GM18861 (cell line): ENCODE data around the gene SLC38A1.
"Not testable (repeated sequence)": the region's sequence is repeated elsewhere in the genome, so short reads cannot be mapped to it uniquely, and the experiment has no call there.

Experiments
- ATAC-seq: cut with Tn5 transposase; IDR thresholded peaks from one replicate; pipeline ENCODE4 v1.9.1; 2021; ENCODE audit not compliant: unreplicated experiment

The SLC38A1 gene

DNA sequence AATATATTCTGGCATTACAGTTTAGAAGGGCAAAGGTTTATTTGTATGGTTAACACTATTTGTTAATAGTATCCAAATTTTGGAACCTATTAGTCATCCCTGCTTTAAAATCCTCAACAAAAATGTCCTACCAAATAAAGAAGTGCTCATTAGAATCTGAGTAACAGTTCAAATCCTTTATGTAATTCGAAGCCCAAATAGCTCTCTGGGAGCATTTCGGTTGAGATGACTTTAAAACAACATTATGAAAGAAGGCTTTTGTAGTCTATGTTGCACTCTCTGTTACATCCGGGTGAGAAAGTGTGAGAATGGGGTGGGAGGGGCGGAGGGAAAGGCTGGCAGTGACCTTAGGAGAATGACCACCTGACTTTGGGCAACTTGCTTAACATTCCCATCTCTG, 59.7 kb downstream of the SLC38A1 start:
- no peak for ATAC-seq

DNA sequence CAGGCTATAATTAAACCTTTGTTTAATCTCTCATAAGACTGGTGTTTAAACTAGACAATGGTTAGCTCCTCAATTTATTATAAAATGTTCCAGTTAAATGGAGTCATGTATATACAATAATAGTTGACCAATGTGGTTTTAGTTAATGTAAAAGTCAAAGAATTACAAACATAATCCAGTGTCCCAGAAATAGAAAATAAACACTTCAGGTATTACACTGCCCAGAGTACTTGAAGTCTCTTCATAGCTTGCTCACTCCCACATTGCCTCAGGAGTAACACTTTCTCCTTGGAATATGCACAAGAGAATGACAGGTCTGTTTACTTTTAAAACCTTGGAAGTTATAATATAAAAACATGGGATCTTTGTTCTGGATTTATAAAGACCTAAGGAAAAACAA, 60.5 kb downstream of the SLC38A1 start:
- ATAC-seq = no peak

DNA sequence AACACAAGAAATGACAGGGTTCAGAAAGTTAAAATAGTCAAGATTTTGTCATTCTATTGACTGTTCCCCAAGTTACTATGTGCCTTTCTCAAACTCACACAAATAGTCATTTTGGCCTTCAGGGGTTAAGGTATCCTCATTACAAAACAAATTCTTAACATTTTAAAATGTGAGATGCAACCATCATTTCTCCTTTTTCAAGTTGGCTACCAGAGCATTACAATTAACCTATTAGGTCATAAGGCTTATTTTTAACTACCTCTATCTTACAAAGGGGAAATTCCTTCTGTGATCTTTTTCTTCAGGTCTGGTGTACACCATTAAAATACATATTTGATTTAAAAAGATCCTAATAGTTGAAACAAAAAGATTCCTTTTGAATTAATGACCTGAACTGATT, 61.2 kb downstream of the SLC38A1 start:
- ATAC-seq = peak; percentile 31

DNA sequence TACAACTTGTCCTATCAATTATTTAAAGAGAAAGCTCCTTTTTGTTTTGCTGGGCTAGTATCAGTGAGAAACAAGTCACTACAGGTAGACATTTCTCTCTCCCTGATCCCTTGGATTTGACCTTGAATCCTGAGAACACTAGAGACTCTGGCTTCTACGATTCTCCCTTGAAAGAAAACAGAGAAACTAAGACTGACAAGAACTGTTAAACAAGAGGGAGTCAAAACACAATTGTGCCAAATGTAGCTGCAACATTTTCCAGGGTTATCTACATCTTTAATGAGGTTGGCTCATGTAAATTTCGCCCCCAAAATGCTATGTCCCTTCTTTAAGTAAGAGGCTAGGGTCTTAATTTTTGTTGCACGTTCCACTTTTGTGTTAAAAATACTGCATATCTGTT, 62.4 kb downstream of the SLC38A1 start:
- no peak for ATAC-seq

DNA sequence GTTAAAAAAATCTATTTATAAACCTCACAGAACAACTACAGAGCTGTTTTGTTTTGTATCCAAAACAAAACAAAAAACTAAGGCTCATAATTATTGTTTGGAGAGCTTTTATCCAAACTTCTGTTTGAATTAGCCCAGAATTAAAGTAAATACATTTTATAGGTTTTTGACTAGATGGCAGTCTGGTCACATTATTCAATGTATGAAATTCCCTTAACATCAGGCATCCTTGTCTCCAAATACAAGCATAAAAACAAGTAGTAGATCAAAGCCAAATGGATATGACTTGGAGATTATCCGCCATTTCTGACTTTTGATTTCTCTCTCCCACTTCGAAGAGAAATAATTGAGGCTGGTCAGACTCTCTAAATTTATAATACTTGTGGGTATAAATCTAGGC, 63.5 kb downstream of the SLC38A1 start:
- no peak for ATAC-seq

DNA sequence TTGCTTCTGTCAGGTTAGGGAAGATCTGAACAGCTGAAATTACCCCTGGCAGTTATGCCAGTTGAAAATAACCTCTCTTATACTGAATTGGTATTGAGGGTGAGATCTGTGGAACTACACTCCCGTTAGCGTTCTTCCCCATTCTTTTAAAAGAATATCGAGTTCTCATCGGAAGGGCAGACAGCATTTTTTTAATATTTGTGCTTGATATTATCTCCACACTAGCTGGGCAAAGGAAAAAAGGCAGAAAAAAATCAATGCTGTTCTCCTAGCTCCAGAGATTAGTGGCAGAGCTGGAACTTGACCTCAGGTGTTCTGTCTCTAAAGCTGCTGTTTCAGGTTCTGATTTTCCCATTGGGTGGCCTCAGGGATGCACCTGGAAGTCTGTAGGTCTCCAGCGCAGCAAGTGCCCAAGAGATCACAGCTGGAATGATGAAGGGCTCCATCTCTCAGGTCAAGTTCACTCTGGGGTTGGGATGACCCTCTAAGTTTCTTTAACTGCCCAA, 67.5 kb downstream of the SLC38A1 start:
- ATAC-seq = no peak

DNA sequence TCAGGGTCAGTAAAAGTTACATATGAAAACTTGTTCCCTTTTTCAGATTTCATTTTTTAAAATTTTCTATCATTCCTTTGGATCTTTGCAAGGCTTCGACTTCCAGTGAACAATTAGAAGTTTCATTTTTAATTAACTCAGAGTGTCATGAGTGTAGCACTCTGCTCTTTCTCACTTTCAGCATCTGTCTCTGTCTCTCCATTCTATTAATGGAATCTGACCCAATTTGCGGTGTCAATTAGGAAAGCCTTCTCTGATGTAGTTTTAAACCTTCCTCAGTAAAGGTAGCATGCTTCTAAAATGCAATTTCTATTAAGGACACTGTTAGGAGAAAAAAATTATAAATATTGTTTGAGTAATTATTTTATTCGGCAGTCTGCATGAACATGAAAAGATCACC, 68.3 kb downstream of the SLC38A1 start:
- ATAC-seq = no peak

DNA sequence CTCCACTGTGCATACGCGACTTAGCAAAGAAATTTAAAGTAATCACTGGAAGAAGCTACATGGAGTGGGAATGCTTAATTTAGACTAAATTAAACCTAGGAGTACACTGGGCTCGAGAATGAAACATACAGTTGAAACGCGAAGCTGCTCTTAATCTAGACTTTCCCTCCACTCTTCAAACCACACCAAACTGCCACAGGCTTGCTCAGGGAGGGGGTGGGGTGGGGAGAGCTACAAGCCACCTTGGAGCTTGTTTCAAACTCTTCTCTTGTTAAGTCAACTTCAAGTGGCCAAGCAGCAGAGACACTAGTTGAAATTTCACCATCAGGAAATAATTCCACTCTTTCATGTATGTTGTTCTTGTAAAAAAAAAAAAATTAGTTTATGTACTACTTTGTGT, 69.9 kb downstream of the SLC38A1 start:
- no peak for ATAC-seq

DNA sequence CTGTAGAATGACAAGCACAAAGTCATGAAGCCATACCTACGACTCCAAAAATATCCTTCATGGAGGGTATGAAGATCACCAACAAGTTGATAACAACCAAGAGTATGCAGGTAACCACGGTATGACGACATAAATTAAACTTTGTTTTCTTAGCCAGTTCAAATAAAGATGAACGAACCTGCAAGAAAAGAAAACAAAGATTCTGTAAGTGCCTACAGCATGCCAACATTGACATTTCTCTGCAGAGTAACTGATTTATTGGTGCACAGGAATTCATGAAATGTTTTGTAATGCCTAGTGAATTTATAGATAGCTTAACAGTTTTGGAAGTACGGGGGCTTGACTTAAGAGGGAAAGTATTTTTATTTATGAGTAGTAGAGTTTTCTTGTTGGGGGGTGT, 71.0 kb downstream of the SLC38A1 start:
- ATAC-seq = no peak

DNA sequence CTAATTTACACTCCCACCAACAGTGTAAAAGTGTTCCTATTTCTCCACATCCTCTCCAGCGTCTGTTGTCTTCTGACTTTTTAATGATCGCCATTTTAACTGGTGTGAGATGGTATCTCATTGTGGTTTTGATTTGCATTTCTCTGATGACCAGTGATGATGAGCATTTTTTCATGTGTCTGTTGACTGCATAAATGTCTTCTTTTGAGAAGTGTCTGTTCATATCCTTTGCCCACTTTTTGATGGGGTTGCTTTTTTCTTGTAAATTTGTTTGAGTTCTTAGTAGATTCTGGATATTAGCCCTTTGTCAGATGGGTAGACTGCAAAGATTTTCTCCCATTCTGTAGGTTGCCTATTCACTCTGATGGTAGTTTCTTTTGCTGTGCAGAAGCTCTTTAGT, 78.3 kb downstream of the SLC38A1 start:
- not testable (repeated sequence) for ATAC-seq

DNA sequence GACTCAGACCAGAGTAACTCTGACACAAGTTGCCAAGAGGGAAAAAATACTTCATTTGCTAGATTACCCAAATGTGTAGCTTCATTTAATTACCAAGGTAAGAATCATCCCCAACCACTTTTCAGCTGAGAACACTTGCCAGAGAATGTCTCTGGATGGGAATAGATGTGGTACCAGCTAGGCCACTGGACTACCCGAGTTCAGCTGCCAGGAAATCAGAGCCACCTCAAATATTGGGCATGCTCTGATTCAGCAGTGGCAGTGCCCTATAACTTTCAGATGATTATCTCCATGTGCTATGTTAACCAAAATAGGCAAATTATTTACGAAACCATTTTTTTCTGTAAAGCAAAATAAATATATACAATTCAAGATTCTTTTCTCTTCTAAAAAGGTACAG, 80.7 kb downstream of the SLC38A1 start:
- no peak for ATAC-seq

DNA sequence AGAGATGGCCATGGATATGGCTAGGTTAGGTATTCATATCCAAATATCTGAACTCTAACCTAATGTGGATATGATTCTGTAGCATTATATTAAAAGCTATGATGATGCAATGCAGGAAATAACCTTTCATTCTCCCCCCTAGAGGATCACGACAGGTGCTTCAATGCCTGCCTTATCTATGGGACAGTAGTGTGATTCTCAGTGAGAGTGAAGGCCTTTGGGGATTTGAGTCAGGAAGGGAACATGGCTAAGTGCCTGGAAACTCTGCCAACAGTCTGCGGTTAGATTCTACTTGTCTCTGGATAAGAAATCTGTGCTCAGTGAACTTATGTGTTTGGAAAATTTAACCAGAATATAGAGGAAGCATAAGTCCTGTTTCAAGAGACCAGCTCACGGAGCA, 81.8 kb downstream of the SLC38A1 start:
- no peak for ATAC-seq

DNA sequence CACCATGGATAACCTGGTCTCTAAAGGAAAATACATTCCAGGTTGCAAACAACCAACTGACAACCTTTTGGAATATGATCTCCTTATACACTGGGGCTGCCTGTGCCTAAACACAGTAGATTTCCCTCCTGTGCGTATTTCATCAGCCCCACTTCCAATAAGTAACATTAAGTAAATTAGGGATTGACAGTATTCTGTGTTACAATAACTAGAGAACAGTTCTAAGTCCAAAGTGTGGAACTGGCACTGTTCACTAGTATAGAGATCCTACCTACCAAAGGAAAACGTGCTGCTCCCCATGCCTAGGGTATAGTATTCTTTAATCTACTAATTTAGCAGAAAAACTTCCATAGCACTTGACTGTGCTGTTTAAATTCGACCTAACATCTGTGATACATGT, 82.8 kb downstream of the SLC38A1 start:
- ATAC-seq = no peak

DNA sequence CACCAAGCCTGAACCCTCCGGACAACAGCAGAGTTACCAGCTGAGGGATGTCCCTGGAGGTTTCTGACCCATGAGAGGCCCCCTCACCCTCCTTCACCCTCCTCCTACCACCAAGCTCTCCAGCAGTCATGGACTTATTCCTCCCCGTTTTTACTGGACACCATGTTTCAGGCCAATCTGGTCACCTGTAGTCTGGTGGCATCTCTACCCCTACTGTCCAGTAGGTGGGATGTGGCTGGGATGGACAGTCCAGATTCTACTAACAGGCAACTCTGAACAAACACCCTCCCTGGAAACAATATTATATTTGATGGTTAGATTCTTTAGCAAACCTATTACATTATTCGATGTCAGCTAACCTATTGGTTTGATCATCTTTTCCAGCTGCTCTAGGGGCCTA, 83.2 kb downstream of the SLC38A1 start:
- no peak for ATAC-seq

DNA sequence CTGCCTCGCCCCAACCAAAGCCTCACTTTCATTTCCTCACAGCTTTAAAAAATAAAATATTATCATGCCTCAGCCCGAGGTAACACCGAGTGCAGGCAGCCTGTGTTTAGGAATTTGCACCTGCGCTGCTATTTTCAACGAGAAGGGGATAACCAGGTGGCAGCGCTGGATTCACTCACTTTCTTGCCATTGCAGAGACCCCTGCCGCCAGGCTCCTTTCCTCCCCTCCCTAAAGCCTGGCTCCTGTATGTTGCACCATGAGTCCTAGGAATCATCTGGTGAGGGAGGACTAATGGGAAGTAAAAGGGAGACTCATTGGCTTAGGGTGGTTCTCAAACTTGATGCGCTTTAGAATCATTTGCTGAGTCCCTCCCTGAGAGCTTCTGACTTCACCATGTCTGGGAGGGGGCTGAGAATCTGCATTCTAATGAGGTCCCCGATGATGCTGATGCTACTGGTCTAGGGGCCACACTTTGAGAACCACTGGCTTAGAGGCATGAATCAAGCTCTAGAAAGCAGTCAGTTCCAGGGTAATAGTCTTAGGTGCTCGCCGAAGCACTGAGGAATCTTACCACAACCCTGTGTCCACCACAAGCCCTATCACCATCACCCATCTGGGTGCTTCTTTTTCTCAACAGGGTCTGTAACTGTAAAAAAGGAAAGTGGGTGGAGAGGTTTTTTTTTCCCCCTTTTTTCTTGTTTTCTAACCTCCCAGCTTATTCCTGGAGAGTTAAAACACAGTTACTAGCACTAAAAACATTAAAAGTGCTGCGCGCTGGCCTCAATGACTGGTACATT, 83.8 kb downstream of the SLC38A1 start:
- no peak for ATAC-seq

DNA sequence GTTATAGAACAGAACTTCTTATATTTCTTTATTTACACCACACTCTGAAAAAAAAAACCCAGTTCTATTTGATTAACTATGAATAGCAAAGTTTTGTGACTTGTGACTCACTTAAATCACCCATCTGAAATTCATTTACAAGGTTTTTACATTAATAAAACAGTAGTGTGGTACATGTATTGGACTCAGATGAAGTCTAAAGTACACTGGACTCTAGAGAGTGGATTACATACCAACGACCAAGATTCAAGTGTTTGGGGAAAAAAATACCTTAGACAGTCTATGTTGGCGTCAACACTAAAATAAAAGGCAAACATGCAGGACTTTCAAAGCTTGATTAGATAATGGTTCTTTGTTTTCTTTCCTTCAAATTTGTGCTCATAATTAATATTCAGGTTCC, 85.7 kb downstream of the SLC38A1 start:
- no peak for ATAC-seq

DNA sequence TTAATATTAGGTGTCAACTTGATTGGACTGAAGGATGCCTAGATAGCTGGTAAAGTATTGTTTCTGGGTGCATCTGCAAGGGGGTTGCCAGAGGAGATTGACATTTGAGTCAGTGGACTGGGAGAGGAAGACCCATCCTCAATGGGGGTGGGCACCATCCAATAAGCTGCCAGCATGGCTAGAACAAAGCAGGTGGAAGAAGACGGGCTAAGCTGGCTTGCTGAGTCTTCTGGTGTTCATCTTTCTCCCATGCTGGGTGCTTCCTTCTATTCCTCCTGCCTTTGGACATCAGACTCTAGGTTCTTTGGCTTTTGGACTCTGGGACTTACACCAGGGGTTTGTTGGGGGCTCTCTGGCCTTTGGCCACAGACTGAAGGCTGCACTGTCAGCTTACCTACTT, 87.4 kb downstream of the SLC38A1 start:
- no peak for ATAC-seq

DNA sequence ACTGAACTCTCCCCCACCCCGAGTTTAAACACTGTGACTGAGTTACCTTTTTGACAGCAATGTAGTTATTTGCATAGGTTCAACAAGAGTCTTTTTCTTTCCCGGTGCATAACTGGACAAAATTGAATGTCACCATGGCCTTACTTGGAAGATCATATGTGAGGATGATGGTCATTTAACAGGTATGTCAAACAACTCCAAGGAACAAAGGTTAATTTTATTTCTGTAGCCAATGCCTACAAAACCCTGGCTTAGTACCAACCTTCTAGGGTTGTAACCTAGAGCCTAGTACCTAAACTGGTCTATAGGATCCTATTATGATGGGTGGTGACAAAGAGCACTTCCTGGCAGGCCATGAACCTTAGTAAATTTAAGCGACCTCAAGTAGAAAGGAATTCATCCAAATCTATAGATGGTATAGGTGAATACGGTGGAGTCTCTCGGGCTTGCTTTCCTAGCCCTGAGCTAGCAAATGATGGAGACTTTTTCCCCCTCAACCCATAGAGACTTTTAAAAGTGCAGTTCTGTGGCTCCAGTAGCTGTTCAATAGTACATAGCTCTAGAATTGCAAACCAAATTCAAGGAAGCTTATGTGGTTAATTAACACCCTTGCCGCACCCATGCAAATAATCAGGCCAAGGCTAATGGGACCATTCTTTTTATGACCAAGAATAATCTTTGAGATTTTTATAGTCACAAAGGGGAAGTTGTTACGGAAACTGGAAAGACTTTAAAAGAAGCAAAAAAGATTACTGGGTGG, 89.0 kb downstream of the SLC38A1 start:
- peak; percentile 45 for ATAC-seq

DNA sequence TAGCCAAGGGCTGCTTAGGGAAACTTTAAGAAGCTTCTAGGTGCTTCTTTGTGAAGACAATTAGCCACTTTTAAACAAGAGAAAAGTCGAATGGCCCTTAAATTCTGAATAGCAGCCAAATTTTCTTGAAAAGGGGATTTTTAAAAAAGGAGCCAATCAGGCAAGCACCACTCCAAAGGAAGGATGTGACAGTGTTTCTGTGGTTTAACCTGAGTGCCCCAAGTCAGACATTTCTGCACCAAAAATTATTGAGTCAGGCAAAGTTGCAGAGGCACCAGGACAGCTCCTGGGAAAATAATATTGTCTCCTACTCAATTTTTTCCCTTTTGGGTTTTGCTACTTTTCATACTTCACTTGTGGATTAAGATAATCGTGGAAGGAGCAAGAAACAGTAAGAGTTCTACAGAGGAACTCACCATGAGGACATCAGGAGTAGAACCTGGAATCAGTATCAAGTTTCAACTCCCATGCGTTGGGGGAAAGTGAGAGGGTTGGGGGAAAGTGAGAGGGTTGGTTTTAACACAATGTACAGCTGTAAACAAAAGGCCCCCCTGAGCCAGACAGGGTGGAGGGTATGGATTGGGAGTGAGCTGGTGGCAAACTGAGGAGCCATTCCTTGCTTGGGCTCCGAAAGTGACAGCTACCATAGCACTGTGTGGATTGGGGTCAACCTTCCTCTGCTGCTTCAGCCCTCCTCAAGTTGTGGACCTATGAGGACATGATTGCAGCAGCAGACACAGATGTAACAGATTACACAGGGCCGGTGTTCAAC, 90.8 kb downstream of the SLC38A1 start:
- ATAC-seq = no peak

DNA sequence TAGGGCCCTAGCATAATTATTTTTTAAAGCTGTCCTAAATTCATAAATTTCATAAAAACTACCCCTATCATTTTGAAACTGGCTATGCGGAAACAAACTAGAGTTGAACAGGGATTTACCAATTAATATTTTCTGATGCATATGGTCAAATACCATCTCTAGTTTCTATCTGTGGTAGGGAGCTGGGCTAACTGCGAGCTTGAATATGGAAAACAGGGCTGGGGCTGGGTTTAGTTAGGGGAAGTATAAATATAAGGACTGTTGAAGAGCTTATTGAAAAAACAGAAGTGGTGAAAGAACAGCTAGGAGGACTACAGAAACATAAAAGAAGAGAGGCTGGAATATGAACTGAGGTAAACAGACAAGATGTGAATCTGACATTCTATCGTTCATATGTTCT, 91.8 kb downstream of the SLC38A1 start:
- no peak for ATAC-seq

DNA sequence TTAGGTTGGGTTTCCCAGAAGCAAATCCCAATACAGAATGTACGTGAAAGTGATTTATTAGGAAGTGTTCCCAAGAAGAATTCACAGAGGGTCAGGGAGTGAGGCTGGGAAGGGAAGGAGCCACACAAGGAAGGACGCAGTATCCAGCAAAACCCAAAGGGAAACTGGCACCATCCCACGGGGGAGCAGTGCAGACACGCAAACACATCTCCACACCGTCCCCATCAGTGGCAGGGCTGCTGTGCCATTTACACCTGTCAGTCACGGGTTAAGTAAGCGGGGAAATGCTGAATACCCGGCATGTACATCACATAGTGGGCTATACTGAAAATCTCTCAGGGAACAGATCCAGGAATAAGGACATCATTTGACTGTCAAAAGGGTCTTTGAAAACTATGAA, 93.9 kb downstream of the SLC38A1 start:
- no peak for ATAC-seq
